ENCODE results near the gene GUCY1A2.
"Not testable (repeated sequence)": the region's sequence is repeated elsewhere in the genome, so short reads cannot be mapped to it uniquely, and the experiment has no call there.

The GUCY1A2 gene

DNA sequence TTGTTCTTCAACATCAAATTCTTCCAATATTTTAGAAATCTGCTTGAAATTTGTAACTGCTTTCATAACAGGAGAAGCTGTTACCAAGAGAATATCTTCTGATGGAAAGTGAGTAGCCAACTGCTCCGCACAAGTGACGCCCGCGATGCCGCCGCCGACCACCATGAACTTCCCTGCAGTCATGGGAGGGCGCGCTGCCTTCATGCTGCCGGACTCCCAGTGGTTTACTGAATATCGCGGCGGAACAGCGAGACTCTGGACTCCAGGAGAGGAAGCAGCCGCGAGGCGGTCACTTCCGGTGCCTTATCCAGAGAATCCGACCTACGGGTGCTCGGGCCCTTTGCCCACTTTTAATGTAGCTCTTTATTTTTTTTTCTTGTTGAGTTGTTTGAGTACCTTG, 190.6 kb downstream of the GUCY1A2 start:
- Mint-ChIP-seq H3K4me1 (no peaks in the 10 kb centered on the region), H3K36me3 (ENCODE audit: low read depth) (no peaks in the 10 kb centered on the region), H3K4me3 (no peak overlapping the region), H3K27me3 (ENCODE audit: low read depth) (no peaks in the 10 kb centered on the region), H3K27ac (no peak overlapping the region), H3K9me3 (no peaks in the 10 kb centered on the region)
- no peak for TF ChIP-seq CTCF (IDR thresholded peaks at IDR 0.05; ENCODE audit: unreplicated experiment in 3 of 3)

- not testable (repeated sequence) for H3K36me3 Mint-ChIP-seq (ENCODE audit: low read depth); H3K4me3 Mint-ChIP-seq; H3K4me1 Mint-ChIP-seq; H3K27me3 Mint-ChIP-seq (ENCODE audit: low read depth); H3K27ac Mint-ChIP-seq; H3K9me3 Mint-ChIP-seq
These were observed 191.7 kb downstream of the GUCY1A2 start for GRCh38 chr11:106826558-106826957.

- Mint-ChIP-seq H3K4me1 (no peaks in the 10 kb centered on the region), H3K36me3 (ENCODE audit: low read depth) (no peaks in the 10 kb centered on the region), H3K4me3 (no peak overlapping the region), H3K27ac (no peak overlapping the region), H3K9me3 (no peaks in the 10 kb centered on the region), H3K27me3 (ENCODE audit: low read depth) (no peaks in the 10 kb centered on the region)
- TF ChIP-seq CTCF (IDR thresholded peaks at IDR 0.05; ENCODE audit: unreplicated experiment in 3 of 3), result no peak
These were observed 196.4 kb downstream of the GUCY1A2 start for GRCh38 chr11:106821826-106822225.

DNA sequence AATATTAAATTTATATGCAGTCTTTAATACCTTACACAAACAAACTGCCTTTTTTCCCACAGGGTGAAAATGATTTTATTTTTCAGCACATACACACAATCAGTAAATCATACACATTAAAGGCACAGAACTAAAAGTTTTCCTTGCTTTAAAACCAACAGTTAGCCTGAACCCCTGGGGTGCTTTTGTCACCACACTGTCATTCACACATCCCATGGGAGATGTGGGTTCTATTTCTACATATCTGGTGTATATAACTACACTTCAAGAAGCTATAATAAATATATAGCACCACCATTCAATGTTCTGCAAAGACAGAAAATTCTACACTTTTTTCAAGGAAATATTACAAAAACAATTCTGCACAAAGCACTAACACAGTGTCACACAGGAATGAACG, 197.0 kb downstream of the GUCY1A2 start:
- no peak for TF ChIP-seq CTCF (IDR thresholded peaks at IDR 0.05; ENCODE audit: unreplicated experiment in 3 of 3)
- Mint-ChIP-seq H3K4me1 (no peaks in the 10 kb centered on the region), H3K27ac (no peak overlapping the region), H3K4me3 (no peak overlapping the region), H3K9me3 (no peaks in the 10 kb centered on the region), H3K27me3 (ENCODE audit: low read depth) (no peaks in the 10 kb centered on the region), H3K36me3 (ENCODE audit: low read depth) (no peaks in the 10 kb centered on the region)

DNA sequence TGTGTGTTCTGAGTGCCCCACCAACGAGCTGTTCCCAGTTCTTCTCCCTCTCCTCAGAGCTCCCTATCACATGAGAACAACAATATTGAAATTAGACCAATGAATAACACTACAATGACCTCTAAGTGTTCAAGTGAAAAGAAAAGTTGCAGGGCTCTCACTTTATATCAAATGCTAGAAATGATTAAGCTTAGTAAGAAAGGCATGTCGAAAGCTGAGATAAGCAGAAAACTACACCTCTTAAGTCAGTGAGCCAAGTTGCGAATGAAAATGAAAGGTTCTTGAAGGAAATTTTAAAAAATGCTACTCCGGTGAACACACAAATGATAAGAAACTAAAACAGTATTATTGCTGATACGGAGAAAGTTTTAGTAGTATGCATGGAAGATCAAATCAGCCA, 199.8 kb downstream of the GUCY1A2 start:
- H3K36me3 Mint-ChIP-seq (ENCODE audit: low read depth), result no peaks in the 10 kb centered on the region
- no peaks in the 10 kb centered on the region for H3K4me1 Mint-ChIP-seq
- no peak overlapping the region for H3K4me3 Mint-ChIP-seq
- H3K27ac Mint-ChIP-seq, result no peak overlapping the region
- TF ChIP-seq CTCF (IDR thresholded peaks at IDR 0.05; ENCODE audit: unreplicated experiment in 3 of 3), result no peak
- no peaks in the 10 kb centered on the region for H3K9me3 Mint-ChIP-seq
- H3K27me3 Mint-ChIP-seq (ENCODE audit: low read depth), result no peaks in the 10 kb centered on the region

DNA sequence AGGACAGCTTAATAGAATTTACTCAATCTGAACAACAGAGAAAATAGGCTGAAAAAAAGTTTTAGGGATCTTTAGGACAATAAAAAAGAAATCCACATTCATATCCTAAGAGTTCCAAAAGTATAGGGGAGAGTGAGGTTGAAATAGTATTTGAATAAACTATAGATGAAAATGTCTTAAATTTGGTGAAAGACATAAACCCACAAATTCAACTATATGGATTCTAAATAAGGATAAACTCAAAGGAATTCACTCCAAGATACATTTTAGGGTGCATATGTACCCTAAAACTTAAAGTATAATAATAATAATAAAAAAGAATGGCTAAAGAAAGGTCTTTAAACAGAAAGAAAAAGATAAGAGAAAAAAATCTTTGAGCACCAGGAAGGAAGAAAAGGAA, 203.1 kb downstream of the GUCY1A2 start:
- Mint-ChIP-seq H3K4me3 (no peak overlapping the region), H3K9me3 (no peaks in the 10 kb centered on the region), H3K4me1 (no peaks in the 10 kb centered on the region), H3K36me3 (ENCODE audit: low read depth) (no peaks in the 10 kb centered on the region), H3K27me3 (ENCODE audit: low read depth) (no peaks in the 10 kb centered on the region), H3K27ac (no peak overlapping the region)
- no peak for TF ChIP-seq CTCF (IDR thresholded peaks at IDR 0.05; ENCODE audit: unreplicated experiment in 3 of 3)

GRCh38 chr11:106813806-106814205, 204.5 kb downstream of the GUCY1A2 start:
- Mint-ChIP-seq H3K27me3 (ENCODE audit: low read depth) (no peaks in the 10 kb centered on the region), H3K36me3 (ENCODE audit: low read depth) (no peaks in the 10 kb centered on the region), H3K27ac (no peak overlapping the region), H3K4me3 (no peak overlapping the region), H3K4me1 (no peaks in the 10 kb centered on the region), H3K9me3 (no peaks in the 10 kb centered on the region)
- TF ChIP-seq CTCF (IDR thresholded peaks at IDR 0.05; ENCODE audit: unreplicated experiment in 3 of 3), result no peak

Measured in nephron (organoid).